Measurements from ENCODE around the gene FGF5. TPM values are rescaled to one million over a fixed set of nuclear protein-coding genes. Genes with fewer than 3 reads are reported as not detected.

The FGF5 gene
- total RNA-seq, 1 experiment from 2014 or later, result not detected

DNA sequence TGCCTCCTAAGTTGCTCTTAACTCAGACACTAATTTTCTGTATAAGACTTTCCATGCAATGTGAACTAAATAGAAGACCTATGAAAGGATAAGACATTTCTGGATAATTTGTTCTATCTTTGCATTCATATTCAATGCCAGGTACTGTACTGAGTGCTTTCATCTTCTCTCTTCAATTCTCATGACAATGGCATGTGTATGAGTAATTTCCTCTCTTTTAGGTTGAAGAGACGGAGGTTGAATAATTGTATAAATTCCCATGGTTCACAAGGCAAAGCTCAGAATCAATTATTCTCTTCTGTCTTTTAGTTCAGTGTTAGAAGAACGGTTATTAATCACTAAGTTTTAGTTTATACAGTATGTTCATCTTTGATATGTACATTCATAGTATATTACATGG, 39.8 kb downstream of the FGF5 start:
- no peaks in the 10 kb centered on the region for H3K4me1 ChIP-seq (ENCODE audit: control insufficient read depth in 1 of 2, insufficient read depth in 2 of 2, low read length in 2 of 2)
- intact Hi-C loops (cut with micrococcal nuclease), result no loop called here
- peaks cover 63% of the 10 kb centered on the region for H3K27me3 ChIP-seq (ENCODE audit: insufficient read depth, low read length)
- H3K9ac ChIP-seq (ENCODE audit: low read length), result no peak overlapping the region
- H3K27ac ChIP-seq (ENCODE audit: low read depth, low read length), result no peak overlapping the region
- no peak for TF ChIP-seq SIN3A (IDR thresholded peaks at IDR 0.05; ENCODE audit: low read depth)
- no peak for TF ChIP-seq POLR2A (IDR thresholded peaks at IDR 0.05; ENCODE audit: borderline replicate concordance, extremely low read depth, insufficient read depth, insufficient read length)
- TF ChIP-seq EZH2 (IDR thresholded peaks at IDR 0.05), result no peak
- TF ChIP-seq JUND (IDR thresholded peaks at IDR 0.05), result no peak
- no peak for TF ChIP-seq POLR2AphosphoS5 (IDR thresholded peaks at IDR 0.05; ENCODE audit: low read depth, low read length)
- TF ChIP-seq TCF7L2 (IDR thresholded peaks at IDR 0.05; ENCODE audit: borderline replicate concordance, extremely low read depth, insufficient read depth, insufficient read length), result no peak
- TF ChIP-seq ZBTB33 (IDR thresholded peaks at IDR 0.05; ENCODE audit: extremely low read depth, insufficient replicate concordance, low read length), result no peak
- no peak for TF ChIP-seq EZH2phosphoT487 (IDR thresholded peaks at IDR 0.05; ENCODE audit: borderline replicate concordance)
- TF ChIP-seq SP1 (IDR thresholded peaks at IDR 0.05; ENCODE audit: low read depth), result no peak
- TF ChIP-seq ATF3 (IDR thresholded peaks at IDR 0.05), result no peak
- TF ChIP-seq CTCF (IDR thresholded peaks at IDR 0.05 in 2 of 3, conservative IDR thresholded peaks at IDR 0.05 in 1 of 3; ENCODE audit: borderline replicate concordance in 1 of 3, insufficient read depth in 1 of 3, low read depth in 2 of 3, low read length in 2 of 3), result no peak
- H3K9me3 ChIP-seq (ENCODE audit: control insufficient read depth in 1 of 2, insufficient read depth in 1 of 2, low read depth in 1 of 2, low read length in 2 of 2), result no peaks in the 10 kb centered on the region
- H2AFZ ChIP-seq (ENCODE audit: low read depth, low read length, poor library complexity, severe bottlenecking), result no peak overlapping the region
- no peaks in the 10 kb centered on the region for H4K20me1 ChIP-seq (ENCODE audit: insufficient read depth)
- POLR2A ChIA-PET, result no interaction called here
- ATAC-seq (no peak), DNase-seq (ENCODE audit: low read depth, low spot score) (no peak)
- no peaks in the 10 kb centered on the region for H3K36me3 ChIP-seq (ENCODE audit: control insufficient read depth in 1 of 2, insufficient read depth in 2 of 2, low read length in 2 of 2)
- no peak overlapping the region for H3K4me2 ChIP-seq (ENCODE audit: low read length)
- RAD21 ChIA-PET (ENCODE audit: low non-redundant PET in 1 of 2, low total read pairs in 2 of 2, uncharacterized antibody in 2 of 2, unreplicated experiment in 2 of 2), result no interaction called here
- no peak overlapping the region for H3K4me3 ChIP-seq (replicated peaks in 1 of 2; ENCODE audit: low read depth in 1 of 2, low read length in 2 of 2)
- H3K9me2 ChIP-seq (ENCODE audit: insufficient read depth), result no peaks in the 10 kb centered on the region
- H3K79me2 ChIP-seq (ENCODE audit: insufficient read depth, low read length), result no peaks in the 10 kb centered on the region
- no TSS peak for BruUV-seq (replicated peaks)
- CTCF ChIA-PET, result no interaction called here
